K562 treated with DMSO at 1 percent for 24 hours (cell line): ENCODE measurements around the gene NFKBIZ. TPM values are rescaled to one million over a fixed set of nuclear protein-coding genes. Genes with fewer than 3 reads are reported as not detected.

ENCODE experiments used
- total RNA-seq: library from RNA; unstranded; fragments of 300-600 nt; gene quantifications from 2 replicates; pipeline ENCODE4 v1.2.3, GENCODE V29; 2022; ENCODE audit warnings: low read depth; ENCODE audit not compliant: insufficient read depth

Gene NFKBIZ, protein sequence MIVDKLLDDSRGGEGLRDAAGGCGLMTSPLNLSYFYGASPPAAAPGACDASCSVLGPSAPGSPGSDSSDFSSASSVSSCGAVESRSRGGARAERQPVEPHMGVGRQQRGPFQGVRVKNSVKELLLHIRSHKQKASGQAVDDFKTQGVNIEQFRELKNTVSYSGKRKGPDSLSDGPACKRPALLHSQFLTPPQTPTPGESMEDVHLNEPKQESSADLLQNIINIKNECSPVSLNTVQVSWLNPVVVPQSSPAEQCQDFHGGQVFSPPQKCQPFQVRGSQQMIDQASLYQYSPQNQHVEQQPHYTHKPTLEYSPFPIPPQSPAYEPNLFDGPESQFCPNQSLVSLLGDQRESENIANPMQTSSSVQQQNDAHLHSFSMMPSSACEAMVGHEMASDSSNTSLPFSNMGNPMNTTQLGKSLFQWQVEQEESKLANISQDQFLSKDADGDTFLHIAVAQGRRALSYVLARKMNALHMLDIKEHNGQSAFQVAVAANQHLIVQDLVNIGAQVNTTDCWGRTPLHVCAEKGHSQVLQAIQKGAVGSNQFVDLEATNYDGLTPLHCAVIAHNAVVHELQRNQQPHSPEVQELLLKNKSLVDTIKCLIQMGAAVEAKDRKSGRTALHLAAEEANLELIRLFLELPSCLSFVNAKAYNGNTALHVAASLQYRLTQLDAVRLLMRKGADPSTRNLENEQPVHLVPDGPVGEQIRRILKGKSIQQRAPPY
- 18.8 and 20.5 TPM in 2 replicates for total RNA-seq

DNA sequence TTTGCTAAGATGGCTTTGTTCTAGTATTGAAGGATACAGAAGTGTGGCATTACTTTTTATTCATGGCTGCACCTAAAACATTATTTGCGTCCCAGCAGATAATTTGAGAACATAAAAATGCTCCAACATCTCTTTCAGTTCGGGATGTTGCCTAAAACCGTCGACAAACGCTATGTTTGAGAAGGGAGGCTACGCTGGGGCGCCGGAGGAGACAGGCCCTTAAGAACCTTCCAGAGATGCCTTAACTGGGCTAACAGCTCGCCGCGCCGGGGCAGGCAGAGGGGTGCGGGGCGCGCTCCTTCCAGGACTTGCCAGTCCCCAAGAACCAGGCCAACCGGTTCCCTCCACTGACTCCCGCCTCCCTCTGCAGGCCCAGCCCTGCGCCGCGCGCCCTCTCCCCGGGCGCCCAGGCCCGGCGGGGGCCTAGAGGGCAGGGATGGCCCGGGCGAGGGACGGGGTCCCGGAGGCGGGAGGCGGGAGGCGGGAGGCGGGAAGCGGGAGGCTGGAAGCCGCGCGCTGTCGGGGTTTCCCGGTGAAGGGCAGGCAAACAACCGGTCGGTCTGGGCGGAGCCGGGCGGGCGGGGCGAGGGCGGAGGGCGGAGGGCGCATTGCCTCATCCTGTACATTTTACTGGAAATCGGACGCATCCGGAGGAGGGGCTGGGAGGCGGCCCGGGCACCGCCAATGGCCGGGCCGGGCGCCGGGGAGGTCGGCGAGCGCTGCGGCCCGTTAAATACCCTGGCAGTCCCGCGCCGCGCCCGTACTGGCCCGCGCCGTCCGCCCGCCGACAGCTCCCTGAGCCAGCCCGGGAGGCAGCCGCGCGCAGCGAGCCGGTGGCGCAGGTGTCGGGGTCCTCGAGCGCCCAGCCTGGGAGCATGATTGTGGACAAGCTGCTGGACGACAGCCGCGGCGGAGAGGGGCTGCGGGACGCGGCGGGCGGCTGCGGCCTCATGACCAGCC lies at the start of gene NFKBIZ:
NFKBIZ (plus strand) TSS at position 761 of the 960 bp plus-strand sequence; CDS start at position 876, 115 bp downstream.

Other genes with a start within 250 kb of the NFKBIZ start
- 11.9 and 13.0 TPM in 2 replicates for gene ZBTB11, start 172.4 kb upstream of the NFKBIZ start, total RNA-seq
- 1,678 and 1,879 TPM in 2 replicates for gene RPL24, start 162.8 kb upstream of the NFKBIZ start, total RNA-seq
- gene CEP97, start 124.9 kb upstream of the NFKBIZ start, total RNA-seq: 3.1 and 3.4 TPM in 2 replicates
- gene NXPE3, start 70.3 kb upstream of the NFKBIZ start, total RNA-seq: 7.1 and 7.6 TPM in 2 replicates